ENCODE data around the gene C14orf119. TPM values are rescaled to one million over a fixed set of nuclear protein-coding genes. Genes with fewer than 3 reads are reported as not detected.

Gene C14orf119
- total RNA-seq, 1 experiment from 2014 or later = 46.8 TPM

DNA sequence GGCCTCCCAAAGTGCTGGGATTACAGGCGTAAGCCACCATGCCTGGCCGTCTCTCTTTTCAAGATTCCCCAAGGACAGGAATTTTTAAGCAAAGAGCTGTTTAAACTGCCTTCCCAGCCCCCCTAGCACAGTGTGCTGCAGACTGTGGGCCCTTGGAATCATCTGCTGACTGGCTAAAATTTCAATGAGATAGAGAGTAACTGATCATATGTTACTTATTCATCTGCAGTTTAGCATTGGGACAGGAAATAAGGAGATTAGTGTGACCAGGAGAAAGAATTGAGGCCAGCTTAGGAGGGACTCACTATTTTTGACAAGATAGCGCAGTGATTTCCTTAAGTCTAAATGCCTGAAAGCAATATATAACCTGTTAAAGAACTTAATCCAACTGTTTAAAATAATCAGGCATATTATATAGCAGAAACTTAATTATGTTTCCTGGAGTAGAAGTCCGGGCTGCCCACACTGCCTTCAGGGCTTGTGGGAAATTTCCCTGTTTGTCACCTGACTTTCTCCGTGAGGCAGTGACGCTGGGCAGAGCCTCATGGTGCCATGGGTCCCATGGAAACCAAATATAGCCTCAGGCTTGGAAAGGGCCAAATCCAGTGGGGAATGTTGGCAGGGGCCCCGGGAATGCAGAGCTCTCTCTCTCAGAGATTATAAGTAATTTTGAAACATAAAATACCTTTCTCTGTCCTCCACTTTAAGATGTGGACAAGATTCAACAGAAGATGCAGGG is 46.6 kb downstream of the C14orf119 start (continued):
- TF ChIP-seq, protein P1, sequence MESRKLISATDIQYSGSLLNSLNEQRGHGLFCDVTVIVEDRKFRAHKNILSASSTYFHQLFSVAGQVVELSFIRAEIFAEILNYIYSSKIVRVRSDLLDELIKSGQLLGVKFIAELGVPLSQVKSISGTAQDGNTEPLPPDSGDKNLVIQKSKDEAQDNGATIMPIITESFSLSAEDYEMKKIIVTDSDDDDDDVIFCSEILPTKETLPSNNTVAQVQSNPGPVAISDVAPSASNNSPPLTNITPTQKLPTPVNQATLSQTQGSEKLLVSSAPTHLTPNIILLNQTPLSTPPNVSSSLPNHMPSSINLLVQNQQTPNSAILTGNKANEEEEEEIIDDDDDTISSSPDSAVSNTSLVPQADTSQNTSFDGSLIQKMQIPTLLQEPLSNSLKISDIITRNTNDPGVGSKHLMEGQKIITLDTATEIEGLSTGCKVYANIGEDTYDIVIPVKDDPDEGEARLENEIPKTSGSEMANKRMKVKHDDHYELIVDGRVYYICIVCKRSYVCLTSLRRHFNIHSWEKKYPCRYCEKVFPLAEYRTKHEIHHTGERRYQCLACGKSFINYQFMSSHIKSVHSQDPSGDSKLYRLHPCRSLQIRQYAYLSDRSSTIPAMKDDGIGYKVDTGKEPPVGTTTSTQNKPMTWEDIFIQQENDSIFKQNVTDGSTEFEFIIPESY (IDR thresholded peaks at IDR 0.05; ENCODE audit: extremely low read depth, insufficient replicate concordance, low read length) = no peak
- TF ChIP-seq JUND (IDR thresholded peaks at IDR 0.05) (no peak), CBX3 (IDR thresholded peaks at IDR 0.05; ENCODE audit: low read depth) (no peak), POLR2A (IDR thresholded peaks at IDR 0.05; ENCODE audit: borderline replicate concordance, extremely low read depth, insufficient read depth, insufficient read length) (no peak), FOSL1 (IDR thresholded peaks at IDR 0.05; ENCODE audit: low read depth) (no peak), YY1 (IDR thresholded peaks at IDR 0.05; ENCODE audit: extremely low read depth, insufficient replicate concordance, low read depth, low read length) (no peak), POLR2AphosphoS5 (IDR thresholded peaks at IDR 0.05; ENCODE audit: low read depth, low read length) (no peak), RAD21 (IDR thresholded peaks at IDR 0.05; ENCODE audit: low read depth) (no peak)
- TF ChIP-seq, protein P2, sequence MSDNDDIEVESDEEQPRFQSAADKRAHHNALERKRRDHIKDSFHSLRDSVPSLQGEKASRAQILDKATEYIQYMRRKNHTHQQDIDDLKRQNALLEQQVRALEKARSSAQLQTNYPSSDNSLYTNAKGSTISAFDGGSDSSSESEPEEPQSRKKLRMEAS (IDR thresholded peaks at IDR 0.05) = no peak

DNA sequence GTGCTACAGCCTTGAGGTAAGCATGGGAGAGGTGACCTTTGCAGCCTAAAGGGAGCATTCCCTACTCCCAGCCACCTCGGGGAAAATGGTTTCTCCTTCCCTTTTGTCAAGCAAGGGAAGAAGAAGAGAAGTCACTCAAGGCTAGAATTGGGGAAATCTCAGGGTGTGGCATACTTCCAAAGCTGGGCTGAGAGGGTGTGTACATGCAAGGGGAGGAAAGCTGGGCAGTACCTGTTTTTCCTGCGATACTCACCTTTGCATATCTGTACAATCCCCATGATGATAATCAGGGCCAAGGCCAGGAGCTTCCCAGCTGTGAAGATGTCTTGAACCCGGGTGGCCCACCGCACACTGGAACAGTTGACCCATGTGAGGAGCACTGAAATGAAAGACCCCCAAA is 47.5 kb downstream of the C14orf119 start:
- Histone ChIP-seq H3K9ac (ENCODE audit: low read length) (no peak overlapping the region), H3K9me2 (ENCODE audit: insufficient read depth) (no peaks in the 10 kb centered on the region), H3K4me2 (ENCODE audit: low read length) (no peak overlapping the region), H2AFZ (ENCODE audit: low read depth, low read length, poor library complexity, severe bottlenecking) (no peak overlapping the region), H3K9me3 (ENCODE audit: control insufficient read depth in 1 of 2, insufficient read depth in 1 of 2, low read depth in 1 of 2, low read length in 2 of 2) (no peaks in the 10 kb centered on the region), H4K20me1 (ENCODE audit: insufficient read depth) (no peaks in the 10 kb centered on the region), H3K27ac (ENCODE audit: low read depth, low read length) (no peak overlapping the region), H3K4me3 (replicated peaks in 1 of 2; ENCODE audit: low read depth in 1 of 2, low read length in 2 of 2) (no peak overlapping the region), H3K79me2 (ENCODE audit: insufficient read depth, low read length) (no peaks in the 10 kb centered on the region), H3K4me1 (ENCODE audit: control insufficient read depth in 1 of 2, insufficient read depth in 2 of 2, low read length in 2 of 2) (peaks cover 0 to 6% of the 10 kb centered on the region in 2 experiments; a peak in 2 of 4 replicates), H3K27me3 (ENCODE audit: insufficient read depth, low read length) (no peaks in the 10 kb centered on the region), H3K36me3 (ENCODE audit: control insufficient read depth in 1 of 2, insufficient read depth in 2 of 2, low read length in 2 of 2) (no peaks in the 10 kb centered on the region)
- intact Hi-C loops (cut with micrococcal nuclease) = no loop called here
- BruUV-seq (replicated peaks) = no TSS peak
- DNase-seq (ENCODE audit: low read depth, low spot score) = no peak
- CTCF ChIA-PET = interaction anchor here (0.9 kb wide), 1 partner anchor 22 kb away, joined by 3 read pairs; no protein-coding TSS in a partner anchor
- ATAC-seq = no peak
- POLR2A ChIA-PET = no interaction called here
- RAD21 ChIA-PET (ENCODE audit: low non-redundant PET in 1 of 2, low total read pairs in 2 of 2, uncharacterized antibody in 2 of 2, unreplicated experiment in 2 of 2) = no interaction called here
- TF ChIP-seq FOSL1 (IDR thresholded peaks at IDR 0.05; ENCODE audit: low read depth) = no peak
- no peak for TF ChIP-seq POLR2AphosphoS5 (IDR thresholded peaks at IDR 0.05; ENCODE audit: low read depth, low read length)
- TF ChIP-seq YY1 (IDR thresholded peaks at IDR 0.05; ENCODE audit: extremely low read depth, insufficient replicate concordance, low read depth, low read length) = no peak
- TF ChIP-seq, protein P3, sequence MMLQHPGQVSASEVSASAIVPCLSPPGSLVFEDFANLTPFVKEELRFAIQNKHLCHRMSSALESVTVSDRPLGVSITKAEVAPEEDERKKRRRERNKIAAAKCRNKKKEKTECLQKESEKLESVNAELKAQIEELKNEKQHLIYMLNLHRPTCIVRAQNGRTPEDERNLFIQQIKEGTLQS (IDR thresholded peaks at IDR 0.05) = no peak
- no peak for TF ChIP-seq EZH2 (IDR thresholded peaks at IDR 0.05)
- TF ChIP-seq CEBPB (IDR thresholded peaks at IDR 0.05; ENCODE audit: low read depth) = no peak
- no peak for TF ChIP-seq SP1 (IDR thresholded peaks at IDR 0.05; ENCODE audit: low read depth)
- TF ChIP-seq ZFX (IDR thresholded peaks at IDR 0.05) = no peak
- no peak for TF ChIP-seq POLR2A (IDR thresholded peaks at IDR 0.05; ENCODE audit: borderline replicate concordance, extremely low read depth, insufficient read depth, insufficient read length)
- TF ChIP-seq JUND (IDR thresholded peaks at IDR 0.05) = no peak
- TF ChIP-seq, protein P2 (IDR thresholded peaks at IDR 0.05) = no peak
- TF ChIP-seq ZNF274 (IDR thresholded peaks at IDR 0.05; ENCODE audit: low read depth, low read length) = no peak
- no peak for TF ChIP-seq RAD21 (IDR thresholded peaks at IDR 0.05; ENCODE audit: low read depth)
- TF ChIP-seq, protein P4, sequence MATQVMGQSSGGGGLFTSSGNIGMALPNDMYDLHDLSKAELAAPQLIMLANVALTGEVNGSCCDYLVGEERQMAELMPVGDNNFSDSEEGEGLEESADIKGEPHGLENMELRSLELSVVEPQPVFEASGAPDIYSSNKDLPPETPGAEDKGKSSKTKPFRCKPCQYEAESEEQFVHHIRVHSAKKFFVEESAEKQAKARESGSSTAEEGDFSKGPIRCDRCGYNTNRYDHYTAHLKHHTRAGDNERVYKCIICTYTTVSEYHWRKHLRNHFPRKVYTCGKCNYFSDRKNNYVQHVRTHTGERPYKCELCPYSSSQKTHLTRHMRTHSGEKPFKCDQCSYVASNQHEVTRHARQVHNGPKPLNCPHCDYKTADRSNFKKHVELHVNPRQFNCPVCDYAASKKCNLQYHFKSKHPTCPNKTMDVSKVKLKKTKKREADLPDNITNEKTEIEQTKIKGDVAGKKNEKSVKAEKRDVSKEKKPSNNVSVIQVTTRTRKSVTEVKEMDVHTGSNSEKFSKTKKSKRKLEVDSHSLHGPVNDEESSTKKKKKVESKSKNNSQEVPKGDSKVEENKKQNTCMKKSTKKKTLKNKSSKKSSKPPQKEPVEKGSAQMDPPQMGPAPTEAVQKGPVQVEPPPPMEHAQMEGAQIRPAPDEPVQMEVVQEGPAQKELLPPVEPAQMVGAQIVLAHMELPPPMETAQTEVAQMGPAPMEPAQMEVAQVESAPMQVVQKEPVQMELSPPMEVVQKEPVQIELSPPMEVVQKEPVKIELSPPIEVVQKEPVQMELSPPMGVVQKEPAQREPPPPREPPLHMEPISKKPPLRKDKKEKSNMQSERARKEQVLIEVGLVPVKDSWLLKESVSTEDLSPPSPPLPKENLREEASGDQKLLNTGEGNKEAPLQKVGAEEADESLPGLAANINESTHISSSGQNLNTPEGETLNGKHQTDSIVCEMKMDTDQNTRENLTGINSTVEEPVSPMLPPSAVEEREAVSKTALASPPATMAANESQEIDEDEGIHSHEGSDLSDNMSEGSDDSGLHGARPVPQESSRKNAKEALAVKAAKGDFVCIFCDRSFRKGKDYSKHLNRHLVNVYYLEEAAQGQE (IDR thresholded peaks at IDR 0.05; ENCODE audit: low read depth) = no peak
- TF ChIP-seq CBX3 (IDR thresholded peaks at IDR 0.05; ENCODE audit: low read depth) = no peak

Data from HCT116 (cell line).